H1 (cell line): ENCODE data around the gene AURKB. TPM values are rescaled to one million over a fixed set of nuclear protein-coding genes. Genes with fewer than 3 reads are reported as not detected.

Experiments
- CTCF ChIA-PET: fragments of 300-600 bp; sonication (Branson Sonifier 250); formaldehyde crosslinking; loops from one replicate; lab custom pipeline; 2021; ENCODE audit not compliant: partially characterized antibody; lab: Charles Lee
- POLR2A ChIA-PET: fragments of 300-600 bp; sonication (Branson Sonifier 250); formaldehyde crosslinking; loops from one replicate; lab custom pipeline; 2021; ENCODE audit warnings: inconsistent platforms; ENCODE audit not compliant: partially characterized antibody; lab: Charles Lee
- DNase-seq, 2 experiments: peaks; one replicate each; pipeline versions ENCODE4 v3.0.0 to v3.0.0-alpha.2; 2010 to 2022; ENCODE audit warnings: low spot score in 2 of 2, low read depth in 1 of 2, mixed read lengths in 1 of 2
- FAIRE-seq: peaks from 2 replicates; lab custom pipeline; 2011; peaks lifted over from hg19 to GRCh38; lab: Jason Lieb, UNC
- H2AFZ ChIP-seq: 2 replicates; pipeline ENCODE4 v1.8.1; 2012; ENCODE audit warnings: low read length, inconsistent platforms
- H2AK5ac ChIP-seq: 2 replicates; pipeline ENCODE4 v1.6.1; 2013; ENCODE audit warnings: low read depth, low read length
- H2BK120ac ChIP-seq: replicated peaks from 2 replicates; pipeline ENCODE3; 2013; ENCODE audit warnings: low read depth, low read length, inconsistent platforms
- H2BK12ac ChIP-seq: 2 replicates; pipeline ENCODE4 v1.6.1; 2013; ENCODE audit warnings: low read depth, low read length
- H2BK15ac ChIP-seq: 2 replicates; pipeline ENCODE4 v1.6.1; 2013; ENCODE audit warnings: low read length
- H2BK20ac ChIP-seq: 2 replicates; pipeline ENCODE4 v1.6.1; 2013; ENCODE audit warnings: low read length
- H2BK5ac ChIP-seq: 2 replicates; pipeline ENCODE4 v1.6.1; 2013; ENCODE audit warnings: low read depth, low read length
- H3K14ac ChIP-seq: 2 replicates; pipeline ENCODE4 v1.6.1; 2013; ENCODE audit warnings: inconsistent platforms; ENCODE audit not compliant: insufficient read length
- H3K18ac ChIP-seq: 2 replicates; pipeline ENCODE4 v1.6.1; 2013; ENCODE audit warnings: low read length; ENCODE audit errors: extremely low read depth
- H3K23ac ChIP-seq: 2 replicates; pipeline ENCODE4 v1.6.1; 2013; ENCODE audit warnings: inconsistent platforms; ENCODE audit not compliant: insufficient read length
- H3K23me2 ChIP-seq: 2 replicates; pipeline ENCODE4 v1.6.1; 2013; ENCODE audit warnings: low read depth, low read length
- H3K27ac ChIP-seq: 2 replicates; pipeline ENCODE4 v1.6.1; 2011; ENCODE audit warnings: low read depth, low read length, inconsistent platforms
- H3K27me3 ChIP-seq, 4 experiments: replicated peaks in 1 of 4; 1 replicate in 1 of 4; 2 replicates in 3 of 4; pipeline versions ENCODE4 v1.6.1 to v1.8.1; 2011 to 2013; ENCODE audit warnings: low read length in 3 of 4, mild to moderate bottlenecking in 3 of 4, inconsistent platforms in 2 of 4, mixed read lengths in 2 of 4, moderate library complexity in 1 of 4; ENCODE audit not compliant: control insufficient read depth in 3 of 4, insufficient read depth in 3 of 4; ENCODE audit errors: extremely low read depth in 1 of 4
- H3K36me3 ChIP-seq, 4 experiments: 2 replicates each; pipeline versions ENCODE4 v1.6.1 to v1.8.1; 2011 to 2013; ENCODE audit warnings: mild to moderate bottlenecking in 4 of 4, low read length in 3 of 4, moderate library complexity in 2 of 4, control low read depth in 1 of 4, inconsistent platforms in 1 of 4; ENCODE audit not compliant: insufficient read depth in 4 of 4, control insufficient read depth in 2 of 4
- H3K4ac ChIP-seq: replicated peaks from 2 replicates; pipeline ENCODE3; 2013; ENCODE audit warnings: low read length, low read depth, mixed read lengths, inconsistent platforms; ENCODE audit not compliant: insufficient read length
- H3K4me1 ChIP-seq, 4 experiments: replicated peaks in 1 of 4; 1 replicate in 1 of 4; 2 replicates in 3 of 4; pipeline versions ENCODE4 v1.6.1 to v1.8.1; 2011 to 2013; ENCODE audit warnings: low read length in 3 of 4, inconsistent platforms in 2 of 4, mixed read lengths in 1 of 4; ENCODE audit not compliant: insufficient read depth in 4 of 4, control insufficient read depth in 3 of 4
- H3K4me2 ChIP-seq, 2 experiments: 2 replicates each; pipeline versions ENCODE4 v1.6.1 to v1.8.1; 2011 to 2013; ENCODE audit warnings: low read depth in 2 of 2, low read length in 2 of 2, control low read depth in 1 of 2, inconsistent platforms in 1 of 2, mild to moderate bottlenecking in 1 of 2; ENCODE audit not compliant: insufficient read depth in 1 of 2
- H3K4me3 ChIP-seq, 4 experiments: fragments of 200-600, 300-600 bp in 1 of 4; sonication (generic), shearing (Covaris generic), sonication (Bioruptor Twin) in 1 of 4; 2 replicates each; pipeline versions ENCODE4 v1.5.1 to v1.8.1; 2011 to 2016; ENCODE audit warnings: low read length in 4 of 4, low read depth in 3 of 4, control low read depth in 2 of 4, inconsistent platforms in 2 of 4, mild to moderate bottlenecking in 2 of 4, mixed read lengths in 1 of 4, moderate library complexity in 1 of 4; ENCODE audit not compliant: insufficient read depth in 2 of 4; ENCODE audit errors: extremely low read depth in 1 of 4
- H3K56ac ChIP-seq: replicated peaks from 2 replicates; pipeline ENCODE3; 2013; ENCODE audit warnings: low read depth, mild to moderate bottlenecking, mixed read lengths, low read length, inconsistent platforms; ENCODE audit not compliant: insufficient read length
- H3K79me1 ChIP-seq: 2 replicates; pipeline ENCODE4 v1.6.1; 2013; ENCODE audit warnings: low read depth, low read length, control low read depth
- H3K79me2 ChIP-seq, 2 experiments: 2 replicates each; pipeline versions ENCODE4 v1.6.1 to v1.8.1; 2012 to 2013; ENCODE audit warnings: low read length in 2 of 2, mild to moderate bottlenecking in 2 of 2, inconsistent platforms in 1 of 2; ENCODE audit not compliant: insufficient read depth in 2 of 2, control insufficient read depth in 1 of 2
- H3K9ac ChIP-seq, 4 experiments: replicated peaks in 1 of 4; 1 replicate in 1 of 4; 2 replicates in 3 of 4; pipeline versions ENCODE4 v1.6.1 to v1.8.1; 2011 to 2013; ENCODE audit warnings: low read depth in 3 of 4, low read length in 3 of 4, control low read depth in 2 of 4, mild to moderate bottlenecking in 2 of 4, moderate library complexity in 2 of 4, inconsistent platforms in 1 of 4; ENCODE audit errors: extremely low read depth in 1 of 4
- H3K9me3 ChIP-seq, 2 experiments: 2 replicates each; pipeline versions ENCODE4 v1.6.1 to v1.8.1; 2012 to 2013; ENCODE audit warnings: mild to moderate bottlenecking in 2 of 2, moderate library complexity in 2 of 2, control low read depth in 1 of 2, inconsistent platforms in 1 of 2, low read depth in 1 of 2, low read length in 1 of 2, mixed read lengths in 1 of 2; ENCODE audit not compliant: insufficient read depth in 2 of 2
- H4K20me1 ChIP-seq, 2 experiments: replicated peaks in 1 of 2; 2 replicates each; pipeline versions ENCODE3 to v1.8.1; 2011 to 2013; ENCODE audit warnings: inconsistent platforms in 2 of 2, low read length in 2 of 2, mild to moderate bottlenecking in 1 of 2; ENCODE audit not compliant: insufficient read depth in 2 of 2, control insufficient read depth in 1 of 2
- H4K5ac ChIP-seq: 2 replicates; pipeline ENCODE4 v1.6.1; 2013; ENCODE audit warnings: low read length, low read depth, mixed read lengths, inconsistent platforms; ENCODE audit not compliant: insufficient read length
- H4K8ac ChIP-seq: 2 replicates; pipeline ENCODE4 v1.8.0; 2013; ENCODE audit warnings: mild to moderate bottlenecking, moderate library complexity, low read length, inconsistent platforms; ENCODE audit not compliant: insufficient read depth; ENCODE audit errors: extremely low read depth
- H4K91ac ChIP-seq: replicated peaks from 2 replicates; pipeline ENCODE3; 2013; ENCODE audit warnings: low read length, mixed read lengths, inconsistent platforms; ENCODE audit not compliant: insufficient read length
- EP300 ChIP-seq, 2 experiments: IDR thresholded peaks; 1 replicate in 1 of 2; 2 replicates in 1 of 2; pipeline ENCODE4 v1.6.1; 2011 to 2012; ENCODE audit warnings: low read depth in 2 of 2, low read length in 2 of 2, mild to moderate bottlenecking in 2 of 2, borderline replicate concordance in 1 of 2, inconsistent platforms in 1 of 2, moderate library complexity in 1 of 2
- SIRT6 ChIP-seq: IDR thresholded peaks from one replicate; pipeline ENCODE4 v1.7.1; 2012; ENCODE audit warnings: low read length, inconsistent platforms
- WGBS, 2 experiments: shearing (Covaris generic) in 1 of 2; methylation state at CpG; one replicate each; pipeline versions ENCODE4 v1.1.6 to v1.1.7; 2013 to 2015; ENCODE audit warnings: low lambda C conversion rate in 2 of 2, mixed read lengths in 2 of 2, inconsistent platforms in 1 of 2, low coverage in 1 of 2, missing lambda C conversion rate in 1 of 2; ENCODE audit not compliant: insufficient replicate concordance in 2 of 2, insufficient coverage in 1 of 2, insufficient read length in 1 of 2; ENCODE audit errors: extremely low coverage in 1 of 2, missing lambda C conversion rate in 1 of 2; 5-methylcytosine and 5-hydroxymethylcytosine counted together
- polyA plus RNA-seq, 7 experiments: library from polyadenylated mRNA; depleted of rRNA in 3 of 7; stranded (reverse) in 5 of 7; unstranded in 2 of 7; fragments of >200 nt in 5 of 7; fragments of 200-250 nt in 2 of 7; gene quantifications; 1 replicate in 5 of 7; 2 replicates in 1 of 7; 4 replicates in 1 of 7; pipeline versions ENCODE4 v1.2.1 to v1.2.3, GENCODE V29; 2011 to 2013; ENCODE audit warnings: missing spikeins in 2 of 7, mixed read lengths in 2 of 7
- total RNA-seq: library from RNA; stranded (reverse); fragmentation: NEBNext Ultra II Directional; extraction: Animal tissue kit (Norgen Biotek cat#: 25700); gene quantifications from 2 replicates; pipeline ENCODE4 v1.2.1, GENCODE V29; 2021

Gene AURKB
- total and polyA plus RNA-seq, 2 of the 8 experiments (the other 6 are each of a cell fraction or from before 2014, with no cell fraction given), result 102 to 160 TPM

GRCh38 chr17:8173871-8174322, 36.5 kb downstream of the AURKB start:
- no peak overlapping the region for H3K14ac ChIP-seq
- H4K20me1 ChIP-seq, result no peaks in the 10 kb centered on the region
- H2AFZ ChIP-seq, result peak overlapping the region; percentile 47; the same call in 1 of the 2 replicates
- H3K36me3 ChIP-seq, result no peaks in the 10 kb centered on the region
- peaks cover 3 to 13% (median 8%) of the 10 kb centered on the region in 4 experiments for H3K4me1 ChIP-seq
- DNase-seq (no peak), FAIRE-seq (no peak)
- no peak overlapping the region; the same call in 1 of the 2 replicates for H2BK5ac ChIP-seq
- no peak overlapping the region for H2BK20ac ChIP-seq
- H4K5ac ChIP-seq, result peak overlapping the region; percentile 27
- no peak overlapping the region for H3K4ac ChIP-seq
- no peak overlapping the region for H2BK12ac ChIP-seq
- 6% methylated on average over 14 of the region's 14 CpGs; no CpG with 5 or more reads in 1 of the 2 experiments for WGBS, 2 experiments
- H4K91ac ChIP-seq, result no peak overlapping the region
- peak overlapping the region; percentile 54; the same call in 1 of the 2 replicates for H3K18ac ChIP-seq
- H3K9ac ChIP-seq, result peak overlapping the region in 2 of 4 experiments; percentile 23 to 94; a peak in 4 of 7 replicates
- H2AK5ac ChIP-seq, result no peak overlapping the region
- ChIA-PET POLR2A (interaction anchor here (1.0 to 9.3 kb wide), 47 partner anchors 8 to 860 kb away, joined by 3 to 289 read pairs (median 6); partner anchors contain the start of genes ATP1B2, AURKB, BORCS6 and CTC1), CTCF (interaction anchor here (0.9 to 1.1 kb wide), 3 partner anchors 16 to 40 kb away, joined by 3 read pairs; no protein-coding TSS in a partner anchor)
- no peak overlapping the region for H3K56ac ChIP-seq
- H3K23me2 ChIP-seq, result peaks cover 18% of the 10 kb centered on the region
- H3K9me3 ChIP-seq, result no peaks in the 10 kb centered on the region
- peak overlapping the region; percentile 38 to 68 (median 51) for H3K4me3 ChIP-seq
- no peak overlapping the region for H4K8ac ChIP-seq
- H3K4me2 ChIP-seq, result peak overlapping the region; percentile 74 to 96
- no peak overlapping the region for H2BK120ac ChIP-seq
- no peak overlapping the region for H2BK15ac ChIP-seq
- H3K79me2 ChIP-seq, result no peaks in the 10 kb centered on the region
- peak overlapping the region; percentile 99 for H3K27ac ChIP-seq
- no peaks in the 10 kb centered on the region for H3K27me3 ChIP-seq
- H3K79me1 ChIP-seq, result no peaks in the 10 kb centered on the region
- H3K23ac ChIP-seq, result no peak overlapping the region
- TF ChIP-seq EP300 (IDR thresholded peaks at IDR 0.05; ENCODE audit: borderline replicate concordance in 1 of 2, low read depth in 2 of 2, low read length in 2 of 2) (no peak), SIRT6 (no peak)
